Measurements from ENCODE around the gene SRRM4. TPM values are rescaled to one million over a fixed set of nuclear protein-coding genes. Genes with fewer than 3 reads are reported as not detected.

SRRM4 gene
- total RNA-seq, 1 donor from 2014 or later, result not detected

- intact Hi-C loops (cut with micrococcal nuclease), result no loop called here
Observed at GRCh38 chr12:119198440-119198839, 217.1 kb downstream of the SRRM4 start.

DNA sequence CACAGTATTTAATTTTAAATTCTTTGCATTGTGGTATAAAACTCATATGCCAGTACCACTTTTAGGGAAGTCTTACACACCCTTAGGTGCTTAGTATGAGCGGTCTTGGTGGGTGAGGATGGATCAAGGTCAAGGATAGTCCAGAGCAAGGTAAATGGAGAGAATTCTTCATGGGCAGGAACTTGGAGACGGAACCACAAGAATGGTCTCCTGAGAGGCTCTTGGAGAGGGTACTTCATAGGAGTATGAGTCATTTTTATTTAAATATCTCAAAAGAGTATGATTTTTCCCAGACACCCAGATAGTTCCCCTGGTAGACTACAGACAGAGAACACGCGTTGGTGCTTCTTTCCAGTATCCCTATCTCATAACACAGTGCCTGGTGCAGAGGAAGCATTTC is 219.3 kb downstream of the SRRM4 start:
- intact Hi-C loops (cut with micrococcal nuclease), result no loop called here

- intact Hi-C loops (cut with micrococcal nuclease), result no loop called here
Observed at GRCh38 chr12:119201789-119202543, 220.6 kb downstream of the SRRM4 start.

DNA sequence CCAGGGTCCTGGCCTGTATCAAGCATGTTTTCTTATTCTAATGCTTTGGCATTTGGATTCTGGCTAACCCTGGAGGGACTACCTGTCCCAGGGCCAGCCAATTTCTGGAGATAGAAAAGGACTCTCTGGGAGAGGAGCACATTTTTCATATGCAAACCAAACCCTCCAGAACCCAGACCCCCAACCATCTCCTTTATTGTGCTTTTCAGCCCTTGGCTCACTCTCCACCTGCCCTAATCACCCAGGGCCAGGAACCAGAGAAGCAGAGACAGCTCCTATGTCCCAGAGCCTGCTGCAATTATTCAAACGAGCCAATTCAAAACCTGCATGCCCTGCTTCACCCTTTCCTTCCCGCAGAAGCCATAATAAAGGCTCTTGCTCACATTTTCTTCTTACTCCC is 221.2 kb downstream of the SRRM4 start:
- intact Hi-C loops (cut with micrococcal nuclease), result no loop called here

GRCh38 chr12:119204131-119204530 is 222.8 kb downstream of the SRRM4 start:
- intact Hi-C loops (cut with micrococcal nuclease), result no loop called here

DNA sequence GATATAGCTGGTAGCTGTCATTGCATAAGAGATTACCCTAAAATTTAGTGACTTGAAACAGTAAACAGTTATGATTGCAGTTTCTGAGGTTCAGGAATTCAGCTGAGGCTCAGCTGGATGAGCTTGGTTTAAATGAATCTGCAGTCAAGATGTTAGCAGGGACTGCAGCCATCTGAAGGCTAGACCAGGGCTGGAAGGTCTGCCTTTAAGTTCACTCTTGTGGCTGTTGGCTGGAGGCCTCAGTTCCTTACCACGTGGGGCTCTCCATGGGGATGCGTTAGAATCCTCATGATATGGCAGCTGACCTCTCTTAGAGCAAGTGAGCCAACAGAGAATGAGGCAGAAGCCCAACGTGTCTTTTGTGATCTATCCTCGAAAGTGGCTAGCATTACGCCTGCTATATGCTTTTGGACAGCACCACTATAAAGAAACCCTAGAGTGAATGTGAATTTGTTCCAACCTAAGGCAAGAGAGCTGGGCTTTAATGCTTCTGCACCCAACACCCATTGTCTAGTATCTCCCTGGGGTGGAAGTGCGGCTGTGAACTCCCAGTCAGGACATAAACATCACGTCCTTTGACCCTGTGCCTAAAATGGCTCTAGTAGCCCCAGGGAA is 223.4 kb downstream of the SRRM4 start:
- intact Hi-C loops (cut with micrococcal nuclease), result no loop called here

- intact Hi-C loops (cut with micrococcal nuclease), result no loop called here
Observed at GRCh38 chr12:119206348-119207062, 225.2 kb downstream of the SRRM4 start.

DNA sequence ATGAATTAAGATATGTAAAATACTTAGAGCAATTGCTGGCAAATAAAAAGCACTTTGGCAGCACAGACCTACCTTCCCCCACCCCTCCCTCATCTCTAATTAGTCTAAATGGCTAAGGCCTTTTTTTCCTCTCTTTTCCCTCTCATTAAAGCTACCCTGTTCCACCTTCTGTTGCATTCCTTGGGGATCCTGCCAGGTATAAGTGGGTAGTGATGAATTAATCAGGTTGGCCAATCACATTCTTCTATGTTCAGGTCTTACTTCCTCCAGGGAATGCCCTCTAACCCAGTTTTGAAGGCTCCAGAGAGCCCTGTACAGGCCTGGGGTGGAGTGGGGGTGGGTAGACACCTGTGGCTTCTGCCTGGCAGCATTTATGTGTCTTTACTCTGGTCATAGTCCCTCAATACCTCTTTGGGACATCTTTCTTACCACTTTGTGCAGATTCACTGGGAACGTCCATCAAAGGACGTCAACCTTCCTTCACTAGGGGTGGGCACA is 225.8 kb downstream of the SRRM4 start:
- intact Hi-C loops (cut with micrococcal nuclease), result no loop called here

DNA sequence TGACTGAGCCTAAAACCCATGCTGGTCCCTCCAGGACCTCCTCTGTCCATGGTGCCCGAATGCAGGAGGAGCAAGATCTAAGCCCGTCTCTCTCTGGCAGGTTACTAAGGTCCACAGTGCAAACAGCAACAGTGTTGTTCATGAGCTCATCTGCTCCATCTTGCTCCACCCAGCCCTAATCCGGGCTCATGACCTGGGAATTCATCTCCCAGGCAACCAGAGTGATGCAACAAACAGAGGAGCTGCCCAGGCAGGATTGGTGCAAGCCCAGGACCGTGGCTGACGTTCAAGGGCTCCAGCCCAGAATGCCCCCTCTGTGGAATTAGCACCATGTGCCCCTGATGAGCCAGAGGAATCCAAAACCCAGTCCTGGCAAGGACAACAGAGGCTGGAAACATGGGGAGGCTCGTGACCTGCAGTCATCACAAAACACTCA is 227.3 kb downstream of the SRRM4 start:
- intact Hi-C loops (cut with micrococcal nuclease), result no loop called here

- intact Hi-C loops (cut with micrococcal nuclease), result no loop called here
Observed at GRCh38 chr12:119211884-119212283, 230.5 kb downstream of the SRRM4 start.

Other genes with a start within 250 kb of the SRRM4 start
- not detected in 2 replicates for gene HSPB8, start 197.4 kb downstream of the SRRM4 start, total RNA-seq